Subcutaneous adipose tissue (tissue), 4 donors: ENCODE measurements around the gene CTDP1. TPM values are rescaled to one million over a fixed set of nuclear protein-coding genes. Genes with fewer than 3 reads are reported as not detected.

Source experiments
- total RNA-seq, 4 donors: library from RNA; depleted of rRNA; stranded (reverse); fragments of >200 nt; gene quantifications; one replicate each; pipeline ENCODE4 v1.1.0, GENCODE V29; 2016
- TF ChIP-seq, protein P1 (sequence below): fragments of 450-650 bp; IDR thresholded peaks from one replicate; pipeline ENCODE4 v1.5.1; 2016; ENCODE audit warnings: low read depth, mild to moderate bottlenecking, control low read depth, antibody characterized with exemption, moderate library complexity

CTDP1 gene
- total RNA-seq, 4 donors from 2014 or later, result 11.3 to 19.2 (median 16.2) TPM

DNA sequence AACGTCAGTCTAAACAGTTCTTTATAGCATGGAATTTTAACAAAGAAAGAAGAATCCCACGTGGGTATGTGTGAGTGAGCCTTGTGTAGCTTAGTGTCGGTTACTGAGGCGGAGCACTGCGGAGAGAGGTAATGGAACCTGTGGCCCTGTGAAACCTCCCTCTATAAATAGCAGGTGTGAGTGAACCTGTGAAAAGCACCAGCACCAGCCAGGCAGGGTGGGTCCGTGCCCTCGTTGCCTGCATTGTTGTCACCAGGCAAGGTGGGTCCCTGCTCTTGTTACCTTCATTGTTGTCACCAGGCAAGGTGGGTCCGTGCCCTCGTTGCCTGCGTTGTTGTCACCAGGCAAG lies 4.7 kb downstream of the CTDP1 start:
- TF ChIP-seq, protein P1, sequence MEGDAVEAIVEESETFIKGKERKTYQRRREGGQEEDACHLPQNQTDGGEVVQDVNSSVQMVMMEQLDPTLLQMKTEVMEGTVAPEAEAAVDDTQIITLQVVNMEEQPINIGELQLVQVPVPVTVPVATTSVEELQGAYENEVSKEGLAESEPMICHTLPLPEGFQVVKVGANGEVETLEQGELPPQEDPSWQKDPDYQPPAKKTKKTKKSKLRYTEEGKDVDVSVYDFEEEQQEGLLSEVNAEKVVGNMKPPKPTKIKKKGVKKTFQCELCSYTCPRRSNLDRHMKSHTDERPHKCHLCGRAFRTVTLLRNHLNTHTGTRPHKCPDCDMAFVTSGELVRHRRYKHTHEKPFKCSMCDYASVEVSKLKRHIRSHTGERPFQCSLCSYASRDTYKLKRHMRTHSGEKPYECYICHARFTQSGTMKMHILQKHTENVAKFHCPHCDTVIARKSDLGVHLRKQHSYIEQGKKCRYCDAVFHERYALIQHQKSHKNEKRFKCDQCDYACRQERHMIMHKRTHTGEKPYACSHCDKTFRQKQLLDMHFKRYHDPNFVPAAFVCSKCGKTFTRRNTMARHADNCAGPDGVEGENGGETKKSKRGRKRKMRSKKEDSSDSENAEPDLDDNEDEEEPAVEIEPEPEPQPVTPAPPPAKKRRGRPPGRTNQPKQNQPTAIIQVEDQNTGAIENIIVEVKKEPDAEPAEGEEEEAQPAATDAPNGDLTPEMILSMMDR, result no peak

DNA sequence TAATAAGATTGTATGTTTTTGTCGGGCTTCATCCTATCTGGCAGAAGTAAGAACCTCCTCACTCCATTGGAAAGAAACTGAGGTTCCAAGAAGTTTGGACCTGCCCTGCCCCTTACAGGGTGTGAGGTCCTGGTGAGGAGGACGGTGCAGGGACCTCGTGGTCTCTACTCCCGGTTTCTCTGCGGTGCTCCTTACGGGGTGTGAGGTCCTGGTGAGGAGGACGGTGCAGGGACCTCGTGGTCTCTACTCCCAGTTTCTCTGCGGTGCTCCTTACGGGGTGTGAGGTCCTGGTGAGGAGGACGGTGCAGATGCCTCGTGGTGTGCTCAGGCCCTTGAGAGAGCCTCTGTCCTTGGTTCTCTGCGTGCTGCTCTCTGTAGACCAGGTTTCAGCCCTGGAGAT lies 5.2 kb downstream of the CTDP1 start:
- TF ChIP-seq, protein P1, result no peak

DNA sequence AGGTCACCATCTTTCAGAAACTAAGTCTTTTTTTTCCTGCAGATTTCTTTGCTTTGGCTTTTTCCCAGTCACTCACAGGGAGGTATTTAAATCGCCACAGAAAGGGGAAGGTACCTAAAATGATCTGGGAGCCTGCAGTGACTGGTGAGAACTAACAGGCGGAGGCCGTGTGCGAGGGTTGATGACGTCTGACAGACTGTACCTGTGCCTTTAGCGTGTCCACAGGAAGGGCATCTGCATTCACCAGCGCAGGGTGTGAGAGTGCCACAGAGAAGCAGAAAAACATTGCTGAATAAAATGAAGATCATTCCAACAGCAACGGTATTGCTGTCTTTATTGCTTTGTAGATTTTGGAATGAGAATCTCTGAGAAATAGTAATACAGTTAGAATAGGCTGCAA lies 5.7 kb downstream of the CTDP1 start:
- TF ChIP-seq, protein P1, result no peak

DNA sequence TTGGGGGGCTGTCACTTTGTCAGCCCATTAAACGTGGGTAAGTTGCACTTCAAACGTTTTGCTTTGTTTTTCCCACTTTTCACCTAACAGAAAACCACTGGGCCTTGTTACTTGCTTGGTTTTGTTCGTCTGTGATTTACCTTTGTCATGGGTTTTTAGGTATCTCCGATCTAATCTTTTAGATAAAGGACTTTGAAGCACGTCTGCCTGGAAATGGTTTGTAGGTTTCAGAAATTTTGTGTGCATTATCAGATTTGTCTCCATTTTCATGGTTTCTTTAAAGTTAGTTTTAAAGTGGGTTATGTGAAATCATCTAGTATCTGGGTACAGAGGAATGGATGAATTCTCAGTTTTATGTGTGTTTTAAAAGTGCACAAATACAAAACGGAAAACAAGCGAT lies 6.4 kb downstream of the CTDP1 start:
- TF ChIP-seq, protein P1, result no peak

DNA sequence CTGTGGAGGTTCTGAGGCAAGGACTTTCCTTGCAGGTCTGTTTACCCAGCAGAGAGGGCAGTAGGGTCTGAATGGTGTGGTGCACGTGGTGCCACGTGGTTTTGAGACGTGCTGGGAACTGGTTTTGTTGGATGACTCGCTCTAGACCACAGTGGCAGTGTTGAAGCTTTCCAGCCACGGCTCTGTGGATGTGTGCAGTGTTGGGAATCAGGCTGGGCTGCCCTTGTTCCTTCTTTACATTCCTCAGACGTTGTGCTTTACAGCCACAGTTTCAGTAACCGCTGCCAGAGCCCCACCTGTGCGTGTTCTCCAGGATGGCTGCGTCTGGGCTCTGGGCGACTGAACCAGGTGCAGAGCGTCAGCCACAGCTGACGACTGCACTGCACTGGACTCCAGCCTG lies 8.2 kb downstream of the CTDP1 start:
- TF ChIP-seq, protein P1, result no peak

DNA sequence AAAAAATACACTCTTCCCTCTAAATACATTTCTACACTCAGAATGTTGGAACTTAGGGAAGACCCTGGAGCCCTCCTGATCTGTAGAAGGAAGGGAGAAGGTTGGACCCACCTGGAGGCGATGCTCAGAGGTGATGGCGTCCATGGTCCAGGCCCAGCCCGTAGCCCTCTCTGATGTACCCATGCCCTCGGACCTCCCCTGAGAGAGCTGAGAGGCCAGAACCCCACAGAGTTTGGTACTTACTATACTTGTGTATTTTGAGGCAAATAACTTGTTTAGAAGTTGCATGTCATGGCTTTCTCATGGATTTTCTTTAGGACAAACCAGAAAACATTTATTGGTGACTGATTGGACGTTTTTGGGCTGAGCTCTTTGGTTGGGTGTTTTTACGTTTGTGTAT lies 10.5 kb downstream of the CTDP1 start:
- TF ChIP-seq, protein P1, result no peak

DNA sequence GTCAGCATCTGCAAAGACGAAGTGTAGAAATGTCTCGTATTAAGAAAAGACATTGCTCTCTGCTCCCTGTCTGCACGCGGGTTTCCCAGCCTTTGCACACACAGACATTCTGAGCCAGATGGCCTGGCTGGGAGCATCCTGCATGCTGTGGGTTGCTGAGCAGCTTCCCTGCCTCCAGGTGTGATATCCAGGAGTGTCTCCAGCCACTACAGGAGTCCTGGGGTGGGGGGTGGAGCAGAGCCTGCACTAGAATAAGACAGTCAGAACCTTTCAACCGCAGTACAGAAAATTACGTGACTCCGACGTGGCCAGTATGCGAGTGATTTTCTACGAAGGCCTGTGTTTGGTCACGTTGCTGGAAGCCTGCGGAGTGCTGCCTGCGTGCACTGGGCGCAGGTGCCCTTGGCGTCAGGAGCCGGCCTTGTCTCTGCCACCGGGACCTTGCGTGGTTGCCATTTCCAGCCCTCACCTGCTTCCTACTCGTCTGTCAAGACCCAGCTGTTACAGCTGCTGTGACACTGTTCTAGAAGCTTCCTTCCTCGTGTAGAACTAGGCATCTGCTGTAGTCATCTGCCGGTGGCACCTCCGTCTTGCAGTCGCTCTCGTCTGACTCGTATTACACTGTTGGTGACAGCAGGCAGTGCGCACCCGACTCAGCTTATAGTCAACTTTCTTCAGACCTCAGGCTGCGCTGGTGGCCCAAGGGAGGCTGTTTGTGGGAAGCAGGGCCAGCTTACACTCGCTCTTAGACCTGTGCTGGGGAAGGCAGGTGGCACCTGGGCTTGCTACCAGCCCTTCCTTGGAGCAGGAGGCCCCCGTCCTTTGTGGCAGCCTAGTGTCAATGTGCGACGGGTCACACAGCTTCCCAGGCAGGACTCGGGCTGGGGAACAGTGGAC lies 11.2 kb downstream of the CTDP1 start:
- TF ChIP-seq, protein P1, result no peak
